Body of pancreas (tissue), 4 donors: ENCODE results near the gene PVALB.

Experiments
- POLR2A ChIP-seq, 3 donors: fragments of 450-650 bp; IDR thresholded peaks; one replicate each; pipeline ENCODE4 v1.6.1; 2016; ENCODE audit warnings: antibody characterized with exemption in 3 of 3, mild to moderate bottlenecking in 2 of 3
- TF ChIP-seq, protein P1 (sequence below), 7 experiments: fragments of 450-650 bp in 4 of 7; fragments of 200-600 bp in 3 of 7; sonication (generic) in 3 of 7; IDR thresholded peaks; one replicate each; pipeline ENCODE4 v1.5.1; 2016 to 2019; ENCODE audit warnings: antibody characterized with exemption in 7 of 7

DNA sequence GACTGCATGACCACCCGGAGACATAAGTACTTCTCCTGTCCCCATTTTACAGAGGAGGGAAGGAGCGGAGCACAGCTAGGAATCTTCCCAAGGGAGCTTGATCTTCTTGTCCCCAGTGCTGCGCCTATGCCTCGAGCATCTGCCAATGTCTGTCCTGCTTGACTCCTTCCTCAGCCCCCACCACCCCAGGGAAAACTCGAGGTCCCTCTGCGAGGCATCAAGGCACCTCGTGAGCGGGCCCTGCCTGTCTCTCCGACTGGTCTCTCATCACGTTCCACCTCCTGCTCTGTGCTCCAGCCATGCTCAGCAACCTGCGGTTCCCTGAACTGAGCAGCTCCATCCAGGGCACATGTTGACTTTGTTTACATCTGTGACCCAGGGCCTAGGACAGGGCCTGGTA lies 46.4 kb upstream of the PVALB start:
- TF ChIP-seq POLR2A (IDR thresholded peaks at IDR 0.05), result no peak
- TF ChIP-seq, protein P1, sequence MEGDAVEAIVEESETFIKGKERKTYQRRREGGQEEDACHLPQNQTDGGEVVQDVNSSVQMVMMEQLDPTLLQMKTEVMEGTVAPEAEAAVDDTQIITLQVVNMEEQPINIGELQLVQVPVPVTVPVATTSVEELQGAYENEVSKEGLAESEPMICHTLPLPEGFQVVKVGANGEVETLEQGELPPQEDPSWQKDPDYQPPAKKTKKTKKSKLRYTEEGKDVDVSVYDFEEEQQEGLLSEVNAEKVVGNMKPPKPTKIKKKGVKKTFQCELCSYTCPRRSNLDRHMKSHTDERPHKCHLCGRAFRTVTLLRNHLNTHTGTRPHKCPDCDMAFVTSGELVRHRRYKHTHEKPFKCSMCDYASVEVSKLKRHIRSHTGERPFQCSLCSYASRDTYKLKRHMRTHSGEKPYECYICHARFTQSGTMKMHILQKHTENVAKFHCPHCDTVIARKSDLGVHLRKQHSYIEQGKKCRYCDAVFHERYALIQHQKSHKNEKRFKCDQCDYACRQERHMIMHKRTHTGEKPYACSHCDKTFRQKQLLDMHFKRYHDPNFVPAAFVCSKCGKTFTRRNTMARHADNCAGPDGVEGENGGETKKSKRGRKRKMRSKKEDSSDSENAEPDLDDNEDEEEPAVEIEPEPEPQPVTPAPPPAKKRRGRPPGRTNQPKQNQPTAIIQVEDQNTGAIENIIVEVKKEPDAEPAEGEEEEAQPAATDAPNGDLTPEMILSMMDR (IDR thresholded peaks at IDR 0.05), result no peak
